Transverse colon (tissue), 4 donors: ENCODE data around the gene ZNF22. TPM values are rescaled to one million over a fixed set of nuclear protein-coding genes. Genes with fewer than 3 reads are reported as not detected.

Experiments used
- DNase-seq: peaks from one replicate; pipeline ENCODE4 v3.0.0-alpha.2; 2019
- H3K27ac ChIP-seq, 4 donors: fragments of 200-600 bp; sonication (generic); 2 replicates each; pipeline ENCODE4 v1.5.1; 2016 to 2018; ENCODE audit warnings: inconsistent platforms in 4 of 4
- H3K27me3 ChIP-seq: fragments of 200-600 bp; sonication (generic); 2 replicates; pipeline ENCODE4 v1.5.1; 2017; ENCODE audit warnings: inconsistent platforms
- H3K36me3 ChIP-seq, 4 donors: fragments of 200-600 bp; sonication (generic); 2 replicates each; pipeline ENCODE4 v1.5.1; 2017 to 2019; ENCODE audit warnings: inconsistent platforms in 4 of 4
- H3K4me1 ChIP-seq, 4 donors: fragments of 200-600 bp; sonication (generic); 2 replicates each; pipeline ENCODE4 v1.5.1; 2017 to 2020; ENCODE audit warnings: inconsistent platforms in 4 of 4
- H3K4me3 ChIP-seq, 4 donors: fragments of 200-600 bp; sonication (generic); 1 replicate in 1 of 4; 2 replicates in 3 of 4; pipeline versions ENCODE4 v1.5.1 to v1.6.1; 2017 to 2019; ENCODE audit warnings: inconsistent platforms in 4 of 4
- H3K9me3 ChIP-seq, 2 donors: fragments of 200-600 bp; sonication (generic); 2 replicates each; pipeline ENCODE4 v1.5.1; 2017 to 2019; ENCODE audit warnings: inconsistent platforms in 2 of 2
- EP300 ChIP-seq: sonication (generic); formaldehyde crosslinking; IDR thresholded peaks from one replicate; pipeline ENCODE4 v1.6.1; 2017; ENCODE audit warnings: antibody characterized with exemption, low read depth
- POLR2A ChIP-seq: fragments of 450-650 bp; IDR thresholded peaks from one replicate; pipeline ENCODE4 v1.6.1; 2016; ENCODE audit warnings: antibody characterized with exemption, mild to moderate bottlenecking, moderate library complexity
- POLR2AphosphoS5 ChIP-seq, 3 donors: sonication (generic); formaldehyde crosslinking; IDR thresholded peaks; one replicate each; pipeline ENCODE4 v1.6.1; 2016; ENCODE audit warnings: antibody characterized with exemption in 3 of 3
- WGBS, 2 donors: methylation state at CpG; one replicate each; pipeline ENCODE4 v1.1.5; 2018; ENCODE audit warnings: low coverage in 1 of 2; 5-methylcytosine and 5-hydroxymethylcytosine counted together
- in situ Hi-C, 4 donors: fragments of 200-750 bp; cut with MboI; loops; one replicate each; pipeline versions ENCODE4 v1.15.0 to v1.15.1; 2017; ENCODE audit warnings: low sequenced_read_pairs in 3 of 4, low pct_ligation_motif_present in 1 of 4, low pct_unique_long_range_greater_than_20kb in 1 of 4
- intact Hi-C: fragments of 100-400 bp; cut with DNase I; formaldehyde crosslinking; loops from one replicate; pipeline ENCODE4 v1.15.1; 2023; ENCODE audit warnings: low total_unique reads
- total RNA-seq, 4 donors: library from RNA; depleted of rRNA; stranded (reverse); fragments of >200 nt; gene quantifications; one replicate each; pipeline ENCODE4 v1.1.0, GENCODE V29; 2016
- TF ChIP-seq, protein P1 (sequence below), 5 experiments: fragments of 200-600 bp in 3 of 5; fragments of 450-650 bp in 2 of 5; sonication (generic) in 3 of 5; IDR thresholded peaks; 1 replicate in 2 of 5; 2 replicates in 3 of 5; pipeline ENCODE4 v1.5.1; 2016 to 2017; ENCODE audit warnings: antibody characterized with exemption in 5 of 5, inconsistent platforms in 3 of 5, mild to moderate bottlenecking in 2 of 5, moderate library complexity in 1 of 5

Gene ZNF22
- total RNA-seq, 4 donors from 2014 or later: 4.6 to 14.3 (median 9.5) TPM

DNA sequence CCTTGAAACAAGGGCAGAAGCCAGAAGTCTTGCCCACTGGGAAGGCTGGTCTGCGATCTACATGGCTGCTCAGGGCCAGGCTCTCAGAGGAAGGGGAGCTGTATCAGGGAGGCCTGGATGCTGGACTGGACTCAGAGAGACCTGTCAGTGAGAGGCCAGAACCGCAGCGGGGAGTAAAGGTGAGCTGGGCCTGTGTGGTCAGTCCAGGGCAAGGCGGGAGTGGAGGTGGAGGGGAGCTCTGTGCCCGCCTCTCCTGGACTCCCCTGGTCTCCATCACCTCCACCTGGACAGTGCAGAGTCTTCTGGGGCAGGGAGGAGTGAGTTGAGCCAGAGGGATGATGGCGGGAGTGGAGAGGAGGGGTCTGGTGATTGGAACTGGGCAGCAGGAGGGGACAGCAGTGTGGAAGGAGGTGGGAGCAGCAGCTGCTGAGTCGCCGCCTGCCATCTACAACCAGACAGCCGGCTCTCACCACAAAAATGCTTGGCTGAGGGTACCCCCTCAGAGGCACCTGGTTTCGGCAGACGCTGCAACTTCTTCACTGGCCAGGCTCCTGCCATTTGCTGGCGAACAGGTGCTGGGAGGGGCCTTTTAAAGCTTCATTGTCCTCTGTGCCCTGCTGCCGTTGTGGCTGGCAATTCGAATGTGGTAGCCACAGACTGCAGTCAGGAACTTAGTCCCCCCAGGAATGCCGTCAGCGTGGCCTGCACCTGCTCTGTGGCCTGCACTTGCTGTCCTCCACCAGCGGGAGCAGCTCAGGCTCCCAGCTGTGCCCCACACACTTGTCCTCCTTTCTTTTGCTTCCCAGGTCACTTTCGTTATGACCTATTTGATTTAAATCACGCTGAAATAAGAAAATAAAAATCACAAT lies 37.6 kb upstream of the ZNF22 start:
- 36 to 68% methylated on average over 8 to 19 of the region's 19 CpGs for WGBS, 2 donors
- no peaks in the 10 kb centered on the region for H3K36me3 ChIP-seq
- in situ Hi-C loops: no loop called here
- peaks cover 10 to 70% (median 42%) of the 10 kb centered on the region in 4 donors for H3K4me1 ChIP-seq
- no peaks in the 10 kb centered on the region for H3K9me3 ChIP-seq
- no peaks in the 10 kb centered on the region for H3K27me3 ChIP-seq
- H3K4me3 ChIP-seq: no peak overlapping the region
- TF ChIP-seq POLR2A (no peak), POLR2AphosphoS5 (IDR thresholded peaks at IDR 0.05) (peak in 1 of 3 donors; percentile 27), EP300 (no peak)
- TF ChIP-seq, protein P1, sequence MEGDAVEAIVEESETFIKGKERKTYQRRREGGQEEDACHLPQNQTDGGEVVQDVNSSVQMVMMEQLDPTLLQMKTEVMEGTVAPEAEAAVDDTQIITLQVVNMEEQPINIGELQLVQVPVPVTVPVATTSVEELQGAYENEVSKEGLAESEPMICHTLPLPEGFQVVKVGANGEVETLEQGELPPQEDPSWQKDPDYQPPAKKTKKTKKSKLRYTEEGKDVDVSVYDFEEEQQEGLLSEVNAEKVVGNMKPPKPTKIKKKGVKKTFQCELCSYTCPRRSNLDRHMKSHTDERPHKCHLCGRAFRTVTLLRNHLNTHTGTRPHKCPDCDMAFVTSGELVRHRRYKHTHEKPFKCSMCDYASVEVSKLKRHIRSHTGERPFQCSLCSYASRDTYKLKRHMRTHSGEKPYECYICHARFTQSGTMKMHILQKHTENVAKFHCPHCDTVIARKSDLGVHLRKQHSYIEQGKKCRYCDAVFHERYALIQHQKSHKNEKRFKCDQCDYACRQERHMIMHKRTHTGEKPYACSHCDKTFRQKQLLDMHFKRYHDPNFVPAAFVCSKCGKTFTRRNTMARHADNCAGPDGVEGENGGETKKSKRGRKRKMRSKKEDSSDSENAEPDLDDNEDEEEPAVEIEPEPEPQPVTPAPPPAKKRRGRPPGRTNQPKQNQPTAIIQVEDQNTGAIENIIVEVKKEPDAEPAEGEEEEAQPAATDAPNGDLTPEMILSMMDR (IDR thresholded peaks at IDR 0.05): peak in 4 of 5 experiments; percentile 18 to 40 (median 32)
- intact Hi-C loops: loop anchor here (2.0 kb wide), 1 partner anchor 34 kb away; no protein-coding TSS in a partner anchor
- peak overlapping the region; percentile 64 to 96 (median 81) for H3K27ac ChIP-seq
- peak; percentile 55 for DNase-seq

DNA sequence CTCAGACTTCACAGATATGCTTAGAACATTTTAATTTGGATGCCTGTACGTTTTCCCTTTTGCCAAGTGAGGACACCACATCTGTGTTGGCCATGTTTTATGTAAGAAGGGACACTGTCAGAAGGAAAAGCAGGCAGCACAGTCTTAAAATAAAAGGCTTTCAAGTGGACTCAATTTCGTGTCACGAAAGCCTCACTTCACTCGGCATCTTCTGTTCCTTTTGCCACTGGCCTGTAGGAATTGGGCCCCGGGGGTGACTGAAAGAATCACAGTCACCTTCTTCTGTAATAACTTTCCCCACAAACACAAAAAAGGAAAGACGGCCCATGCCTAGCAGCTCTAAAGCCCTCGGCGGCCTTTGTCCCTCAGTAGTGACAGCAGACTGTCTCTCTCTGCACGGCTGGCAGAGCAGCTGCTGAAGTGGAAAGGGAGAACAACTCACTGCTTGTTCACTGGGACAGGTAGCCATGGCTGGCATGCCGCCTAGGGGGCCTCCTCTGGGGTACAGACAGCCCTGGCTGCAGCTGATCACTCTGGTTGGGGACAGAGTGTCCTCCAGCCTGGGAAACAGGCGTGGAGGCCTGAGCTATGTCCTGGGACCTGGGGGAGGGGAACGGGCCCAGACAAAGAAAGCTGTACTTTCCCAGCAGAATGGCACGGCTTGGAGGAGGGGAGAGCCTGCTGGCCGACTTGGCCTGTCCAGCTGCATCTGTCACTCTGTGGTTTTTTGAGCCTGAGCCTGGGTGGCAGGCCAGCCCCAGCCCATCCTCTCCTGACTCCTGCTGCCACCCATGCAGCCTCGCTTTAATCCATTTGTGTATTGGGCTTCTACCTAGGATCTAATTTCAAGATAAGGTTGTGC lies 36.7 kb upstream of the ZNF22 start:
- in situ Hi-C loops (no loop called here), intact Hi-C loops (loop anchor here (2.0 kb wide), 1 partner anchor 33 kb away; no protein-coding TSS in a partner anchor)
- Histone ChIP-seq H3K9me3 (no peaks in the 10 kb centered on the region), H3K4me1 (peaks cover 13 to 68% (median 33%) of the 10 kb centered on the region in 4 donors), H3K36me3 (no peaks in the 10 kb centered on the region), H3K27me3 (no peaks in the 10 kb centered on the region), H3K27ac (peak overlapping the region; percentile 64 to 96 (median 81)), H3K4me3 (no peak overlapping the region)
- 42 to 56% methylated on average over 5 to 15 of the region's 15 CpGs for WGBS, 2 donors
- no peak for DNase-seq
- TF ChIP-seq, protein P1 (IDR thresholded peaks at IDR 0.05): no peak
- TF ChIP-seq EP300 (no peak), POLR2AphosphoS5 (IDR thresholded peaks at IDR 0.05) (peak in 2 of 3 donors; percentile 48 to 58)

DNA sequence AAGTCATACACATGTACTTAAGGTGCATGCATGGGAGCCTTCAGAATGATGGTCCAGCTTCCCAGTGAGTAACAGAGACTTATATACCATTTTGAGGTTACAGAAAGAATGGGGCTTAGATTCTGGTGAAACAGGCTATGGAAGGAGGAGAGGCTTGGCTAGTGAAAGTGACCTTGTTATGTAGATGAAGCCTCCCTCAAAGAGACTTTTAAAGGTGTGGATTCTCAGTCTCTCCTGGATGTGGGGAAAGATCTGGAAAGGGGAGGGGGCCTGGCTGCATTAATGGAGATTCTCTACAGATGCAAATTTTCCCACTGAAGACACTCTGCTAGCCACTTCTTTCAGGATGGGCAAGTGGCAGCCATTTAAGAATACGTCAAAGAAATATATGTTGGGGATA lies 35.6 kb upstream of the ZNF22 start:
- no peak for TF ChIP-seq EP300
- no peak for DNase-seq
- H3K27me3 ChIP-seq: no peaks in the 10 kb centered on the region
- H3K9me3 ChIP-seq: no peaks in the 10 kb centered on the region
- 95 to 100% methylated on average over 1 of the region's 1 CpG for WGBS, 2 donors
- H3K4me3 ChIP-seq: no peak overlapping the region
- intact Hi-C loops: no loop called here
- peaks cover 13 to 65% (median 30%) of the 10 kb centered on the region in 4 donors for H3K4me1 ChIP-seq
- H3K27ac ChIP-seq: peak overlapping the region; percentile 64 to 96 (median 81)
- in situ Hi-C loops: no loop called here
- H3K36me3 ChIP-seq: no peaks in the 10 kb centered on the region

DNA sequence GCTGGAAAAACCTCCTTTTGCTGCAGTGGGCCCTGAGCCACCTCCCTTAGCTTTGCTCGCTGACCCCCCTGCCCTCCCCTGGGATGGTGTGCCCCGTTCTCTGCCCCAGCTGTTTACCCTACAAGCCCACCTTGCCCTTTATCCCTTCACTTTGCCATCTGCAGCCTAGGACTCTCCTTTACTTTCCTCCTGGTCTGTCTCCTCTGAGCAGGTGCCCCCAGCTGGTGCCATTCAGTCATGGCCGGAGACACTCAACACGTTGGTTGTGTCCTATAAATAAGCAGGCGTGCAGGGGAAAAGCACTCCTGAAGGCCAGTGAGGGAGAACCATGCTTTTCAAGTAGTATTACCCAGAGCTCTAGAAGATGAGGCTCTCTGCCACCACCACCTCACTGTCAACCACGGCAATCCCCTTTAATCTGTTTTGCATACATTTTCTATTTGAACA lies 35.0 kb upstream of the ZNF22 start:
- intact Hi-C loops: no loop called here
- H3K27ac ChIP-seq: peak overlapping the region; percentile 64 to 96 (median 81)
- H3K27me3 ChIP-seq: no peaks in the 10 kb centered on the region
- DNase-seq: no peak
- H3K4me3 ChIP-seq: no peak overlapping the region
- 77 to 97% methylated on average over 5 to 6 of the region's 6 CpGs for WGBS, 2 donors
- in situ Hi-C loops: no loop called here
- H3K36me3 ChIP-seq: no peaks in the 10 kb centered on the region
- TF ChIP-seq EP300: no peak
- TF ChIP-seq, protein P1 (IDR thresholded peaks at IDR 0.05): no peak
- TF ChIP-seq POLR2AphosphoS5 (IDR thresholded peaks at IDR 0.05): no peak
- no peak for TF ChIP-seq POLR2A
- H3K4me1 ChIP-seq: peaks cover 13 to 59% (median 24%) of the 10 kb centered on the region in 4 donors
- H3K9me3 ChIP-seq: no peaks in the 10 kb centered on the region
